Measurements from ENCODE around the gene SLC12A1. TPM values are rescaled to one million over a fixed set of nuclear protein-coding genes. Genes with fewer than 3 reads are reported as not detected.

The SLC12A1 gene
- total RNA-seq, 1 experiment from 2014 or later = 0.15 TPM

- Mint-ChIP-seq H3K4me3 (no peak overlapping the region), H3K27me3 (ENCODE audit: low read depth) (no peaks in the 10 kb centered on the region), H3K4me1 (peaks cover 9% of the 10 kb centered on the region), H3K9me3 (no peaks in the 10 kb centered on the region), H3K36me3 (no peaks in the 10 kb centered on the region), H3K27ac (no peak overlapping the region)
- ATAC-seq (no peak), DNase-seq (ENCODE audit: low spot score) (no peak)
- no peak for TF ChIP-seq ZSCAN18 (CRISPR knock-in tag; IDR thresholded peaks at IDR 0.05)
- TF ChIP-seq KAT7 (CRISPR knock-in tag; IDR thresholded peaks at IDR 0.05; ENCODE audit: borderline replicate concordance) = no peak
- TF ChIP-seq GABPB1 (CRISPR knock-in tag; IDR thresholded peaks at IDR 0.05) = no peak
- TF ChIP-seq GRHL2 (CRISPR knock-in tag; IDR thresholded peaks at IDR 0.05; ENCODE audit: insufficient replicate concordance, severe bottlenecking) = no peak
- TF ChIP-seq MYBL2 (CRISPR knock-in tag; IDR thresholded peaks at IDR 0.05) = no peak
- no peak for TF ChIP-seq ZMAT4 (CRISPR knock-in tag; IDR thresholded peaks at IDR 0.05)
- no peak for TF ChIP-seq ERG (CRISPR knock-in tag; IDR thresholded peaks at IDR 0.05)
- no peak for TF ChIP-seq TCF7 (CRISPR knock-in tag; IDR thresholded peaks at IDR 0.05; ENCODE audit: low read depth)
- TF ChIP-seq NR3C1 (CRISPR knock-in tag; conservative IDR thresholded peaks at IDR 0.05; ENCODE audit: low read depth) = no peak
- TF ChIP-seq NFATC4 (CRISPR knock-in tag; IDR thresholded peaks at IDR 0.05) = no peak
- TF ChIP-seq ZNF396 (CRISPR knock-in tag; IDR thresholded peaks at IDR 0.05; ENCODE audit: borderline replicate concordance) = no peak
- no peak for TF ChIP-seq SMAD3 (CRISPR knock-in tag; IDR thresholded peaks at IDR 0.05; ENCODE audit: borderline replicate concordance)
- no peak for TF ChIP-seq USF1 (CRISPR knock-in tag; IDR thresholded peaks at IDR 0.05)
- ChIA-PET POLR2A (no interaction called here), CTCF (no interaction called here)
These were observed 42.3 kb downstream of the SLC12A1 start for GRCh38 chr15:48248414-48248813.

- peak; percentile 28 for DNase-seq (ENCODE audit: low spot score)
- peak; percentile 81 for ATAC-seq
- Mint-ChIP-seq H3K27me3 (ENCODE audit: low read depth) (no peaks in the 10 kb centered on the region), H3K4me3 (no peak overlapping the region), H3K27ac (no peak overlapping the region), H3K36me3 (no peaks in the 10 kb centered on the region), H3K9me3 (0 out of 2 replicates have a peak, but pooled peaks cover under 1% of the 10 kb centered on the region), H3K4me1 (peaks cover 9% of the 10 kb centered on the region)
- TF ChIP-seq CTCF (IDR thresholded peaks at IDR 0.05) (0 out of 2 replicates have a peak, but pooled peaks have one; percentile 3), JAZF1 (CRISPR knock-in tag; IDR thresholded peaks at IDR 0.05) (no peak)
- POLR2A ChIA-PET = no interaction called here
- CTCF ChIA-PET = interaction anchor here (1.0 kb wide), 1 partner anchor 12 kb away, joined by 5 read pairs; no protein-coding TSS in a partner anchor
These were observed 44.6 kb downstream of the SLC12A1 start for GRCh38 chr15:48250640-48251076.

GRCh38 chr15:48253172-48253571 lies 47.1 kb downstream of the SLC12A1 start:
- CTCF ChIA-PET = no interaction called here
- Mint-ChIP-seq H3K4me1 (peaks cover 18% of the 10 kb centered on the region), H3K4me3 (no peak overlapping the region), H3K36me3 (peaks cover 20% of the 10 kb centered on the region), H3K27ac (no peak overlapping the region), H3K27me3 (ENCODE audit: low read depth) (no peaks in the 10 kb centered on the region), H3K9me3 (peaks cover 24% of the 10 kb centered on the region)
- POLR2A ChIA-PET = no interaction called here
- TF ChIP-seq GABPB1 (CRISPR knock-in tag; IDR thresholded peaks at IDR 0.05) = no peak
- no peak for TF ChIP-seq TP53 (CRISPR knock-in tag; IDR thresholded peaks at IDR 0.05)
- no peak for TF ChIP-seq JAZF1 (CRISPR knock-in tag; IDR thresholded peaks at IDR 0.05)
- no peak for TF ChIP-seq CTCF (IDR thresholded peaks at IDR 0.05)
- no peak for DNase-seq (ENCODE audit: low spot score)
- no peak for ATAC-seq

Measured in WTC11 (cell line).